Measurements from ENCODE around the gene MEX3B.

Gene MEX3B

GRCh38 chr15:82021992-82022391 is 23.8 kb downstream of the MEX3B start:
- peak; percentile 32 for DNase-seq (ENCODE audit: extremely low spot score)
- ChIA-PET CTCF (interaction anchor here (0.6 to 0.7 kb wide), 2 partner anchors 91 to 269 kb away, joined by 3 read pairs; no protein-coding TSS in a partner anchor), POLR2A (interaction anchor here (0.7 kb wide), 1 partner anchor 24 kb away, joined by 3 read pairs; no protein-coding TSS in a partner anchor)
- no peak for TF ChIP-seq ELF4 (IDR thresholded peaks at IDR 0.05)
- TF ChIP-seq SUZ12 (IDR thresholded peaks at IDR 0.05) = no peak
- no peak for TF ChIP-seq CTBP1 (IDR thresholded peaks at IDR 0.05; ENCODE audit: borderline replicate concordance)
- no peak for TF ChIP-seq SP1 (IDR thresholded peaks at IDR 0.05)
- no peak for TF ChIP-seq BHLHE40 (IDR thresholded peaks at IDR 0.05; ENCODE audit: borderline replicate concordance)
- no peak for TF ChIP-seq TARDBP (IDR thresholded peaks at IDR 0.05)
- no peak for TF ChIP-seq HDGF (IDR thresholded peaks at IDR 0.05; ENCODE audit: borderline replicate concordance)
- no peak for TF ChIP-seq FOXM1 (IDR thresholded peaks at IDR 0.05; ENCODE audit: borderline replicate concordance)
- TF ChIP-seq FOXK2 (IDR thresholded peaks at IDR 0.05) = no peak
- no peak for TF ChIP-seq ARNT (IDR thresholded peaks at IDR 0.05)
- no peak for TF ChIP-seq NFRKB (IDR thresholded peaks at IDR 0.05)

GRCh38 chr15:82020625-82021394 is 25.0 kb downstream of the MEX3B start:
- CTCF ChIA-PET = no interaction called here
- POLR2A ChIA-PET = no interaction called here

GRCh38 chr15:82018201-82018600 is 27.6 kb downstream of the MEX3B start:
- POLR2A ChIA-PET = no interaction called here
- DNase-seq (ENCODE audit: extremely low spot score) = no peak
- no peak for TF ChIP-seq FOXM1 (IDR thresholded peaks at IDR 0.05; ENCODE audit: borderline replicate concordance)
- CTCF ChIA-PET = no interaction called here

More at GRCh38 chr15:82020625-82021394, 25.0 kb downstream of the MEX3B start:
- no peak for DNase-seq (ENCODE audit: extremely low spot score)
- no peak for TF ChIP-seq HDGF (IDR thresholded peaks at IDR 0.05; ENCODE audit: borderline replicate concordance)
- TF ChIP-seq SUZ12 (IDR thresholded peaks at IDR 0.05) = no peak
- TF ChIP-seq BHLHE40 (IDR thresholded peaks at IDR 0.05; ENCODE audit: borderline replicate concordance) = no peak
- no peak for TF ChIP-seq FOXK2 (IDR thresholded peaks at IDR 0.05)
- TF ChIP-seq NFRKB (IDR thresholded peaks at IDR 0.05) = no peak
- no peak for TF ChIP-seq FOXM1 (IDR thresholded peaks at IDR 0.05; ENCODE audit: borderline replicate concordance)
- TF ChIP-seq PKNOX1 (IDR thresholded peaks at IDR 0.05) = no peak
- no peak for TF ChIP-seq SP1 (IDR thresholded peaks at IDR 0.05)
- TF ChIP-seq FOXA1 (IDR thresholded peaks at IDR 0.05) = no peak
- TF ChIP-seq ELF4 (IDR thresholded peaks at IDR 0.05) = no peak
- no peak for TF ChIP-seq LEF1 (IDR thresholded peaks at IDR 0.05; ENCODE audit: borderline replicate concordance)
- TF ChIP-seq ZNF384 (IDR thresholded peaks at IDR 0.05) = no peak

GRCh38 chr15:82017656-82018055 is 28.2 kb downstream of the MEX3B start:
- no peak for DNase-seq (ENCODE audit: extremely low spot score)
- POLR2A ChIA-PET = no interaction called here
- TF ChIP-seq HDGF (IDR thresholded peaks at IDR 0.05; ENCODE audit: borderline replicate concordance) (no peak), TARDBP (IDR thresholded peaks at IDR 0.05) (no peak), ARNT (IDR thresholded peaks at IDR 0.05) (no peak), FOXA1 (IDR thresholded peaks at IDR 0.05) (no peak), BHLHE40 (IDR thresholded peaks at IDR 0.05; ENCODE audit: borderline replicate concordance) (no peak), L3MBTL2 (conservative IDR thresholded peaks at IDR 0.05) (no peak), LEF1 (IDR thresholded peaks at IDR 0.05; ENCODE audit: borderline replicate concordance) (no peak), ELF4 (IDR thresholded peaks at IDR 0.05) (no peak), FOXM1 (IDR thresholded peaks at IDR 0.05; ENCODE audit: borderline replicate concordance) (no peak), ZNF384 (IDR thresholded peaks at IDR 0.05) (no peak), PKNOX1 (IDR thresholded peaks at IDR 0.05) (no peak), NFRKB (IDR thresholded peaks at IDR 0.05) (no peak), SUZ12 (IDR thresholded peaks at IDR 0.05) (no peak), CTBP1 (IDR thresholded peaks at IDR 0.05; ENCODE audit: borderline replicate concordance) (no peak), SP1 (IDR thresholded peaks at IDR 0.05) (no peak)
- CTCF ChIA-PET = no interaction called here

GRCh38 chr15:82014989-82015388 is 30.8 kb downstream of the MEX3B start:
- ChIA-PET POLR2A (no interaction called here), CTCF (no interaction called here)
- DNase-seq (ENCODE audit: extremely low spot score) = no peak
- TF ChIP-seq FOXM1 (IDR thresholded peaks at IDR 0.05; ENCODE audit: borderline replicate concordance) = no peak
- TF ChIP-seq TARDBP (IDR thresholded peaks at IDR 0.05) = no peak
- no peak for TF ChIP-seq ARNT (IDR thresholded peaks at IDR 0.05)
- TF ChIP-seq L3MBTL2 (conservative IDR thresholded peaks at IDR 0.05) = no peak
- no peak for TF ChIP-seq NFRKB (IDR thresholded peaks at IDR 0.05)
- no peak for TF ChIP-seq FOXA1 (IDR thresholded peaks at IDR 0.05)

GRCh38 chr15:82012908-82013307 is 32.9 kb downstream of the MEX3B start:
- no peak for DNase-seq (ENCODE audit: extremely low spot score)
- no peak for TF ChIP-seq CTBP1 (IDR thresholded peaks at IDR 0.05; ENCODE audit: borderline replicate concordance)
- no peak for TF ChIP-seq FOXA1 (IDR thresholded peaks at IDR 0.05)
- no peak for TF ChIP-seq FOXM1 (IDR thresholded peaks at IDR 0.05; ENCODE audit: borderline replicate concordance)
- TF ChIP-seq ZNF384 (IDR thresholded peaks at IDR 0.05) = no peak
- TF ChIP-seq ELF4 (IDR thresholded peaks at IDR 0.05) = no peak
- TF ChIP-seq FOXK2 (IDR thresholded peaks at IDR 0.05) = no peak
- TF ChIP-seq PKNOX1 (IDR thresholded peaks at IDR 0.05) = no peak
- no peak for TF ChIP-seq HDGF (IDR thresholded peaks at IDR 0.05; ENCODE audit: borderline replicate concordance)
- no peak for TF ChIP-seq ARNT (IDR thresholded peaks at IDR 0.05)
- CTCF ChIA-PET = no interaction called here
- POLR2A ChIA-PET = no interaction called here

Data from HEK293T (cell line).